HL-60 (cell line): Measurements from ENCODE around the gene C19orf53.

Experiments used
- DNase-seq, 2 experiments: peaks; one replicate each; pipeline ENCODE4 v3.0.0-alpha.2; 2010 to 2020; ENCODE audit warnings: low read depth in 1 of 2, low spot score in 1 of 2
- H3K27ac ChIP-seq: fragments of 250-450 bp; sonication (Bioruptor Pico); replicated peaks from 2 replicates; pipeline ENCODE4 v1.5.1; 2020; ENCODE audit warnings: mild to moderate bottlenecking, moderate library complexity
- H3K27me3 ChIP-seq: fragments of 250-450 bp; sonication (Bioruptor Pico); 2 replicates; pipeline ENCODE4 v1.5.1; 2021; ENCODE audit warnings: mild to moderate bottlenecking, moderate library complexity; ENCODE audit not compliant: insufficient read depth, poor library complexity, severe bottlenecking
- H3K4me3 ChIP-seq: replicated peaks from 2 replicates; pipeline ENCODE4 v1.5.1; 2011; ENCODE audit warnings: mild to moderate bottlenecking, control low read depth, low read length; ENCODE audit not compliant: insufficient read depth
- GABPA ChIP-seq: IDR thresholded peaks from 2 replicates; pipeline ENCODE4 v1.6.1; 2012; ENCODE audit warnings: low read depth
- POLR2AphosphoS5 ChIP-seq: IDR thresholded peaks from 2 replicates; pipeline ENCODE4 v1.6.1; 2012; ENCODE audit warnings: low read depth
- SPI1 ChIP-seq: IDR thresholded peaks from 2 replicates; pipeline ENCODE4 v1.6.1; 2012; ENCODE audit warnings: low read depth, mild to moderate bottlenecking, borderline replicate concordance
- TF ChIP-seq, protein P1 (sequence below): IDR thresholded peaks from 2 replicates; pipeline ENCODE4 v1.6.1; 2012; ENCODE audit warnings: low read depth; ENCODE audit not compliant: insufficient replicate concordance
- TF ChIP-seq, protein P2 (sequence below): IDR thresholded peaks from one replicate; pipeline ENCODE4 v1.5.1; 2011; ENCODE audit warnings: low read length, control low read depth, inconsistent platforms; ENCODE audit not compliant: insufficient read depth

C19orf53 gene

DNA sequence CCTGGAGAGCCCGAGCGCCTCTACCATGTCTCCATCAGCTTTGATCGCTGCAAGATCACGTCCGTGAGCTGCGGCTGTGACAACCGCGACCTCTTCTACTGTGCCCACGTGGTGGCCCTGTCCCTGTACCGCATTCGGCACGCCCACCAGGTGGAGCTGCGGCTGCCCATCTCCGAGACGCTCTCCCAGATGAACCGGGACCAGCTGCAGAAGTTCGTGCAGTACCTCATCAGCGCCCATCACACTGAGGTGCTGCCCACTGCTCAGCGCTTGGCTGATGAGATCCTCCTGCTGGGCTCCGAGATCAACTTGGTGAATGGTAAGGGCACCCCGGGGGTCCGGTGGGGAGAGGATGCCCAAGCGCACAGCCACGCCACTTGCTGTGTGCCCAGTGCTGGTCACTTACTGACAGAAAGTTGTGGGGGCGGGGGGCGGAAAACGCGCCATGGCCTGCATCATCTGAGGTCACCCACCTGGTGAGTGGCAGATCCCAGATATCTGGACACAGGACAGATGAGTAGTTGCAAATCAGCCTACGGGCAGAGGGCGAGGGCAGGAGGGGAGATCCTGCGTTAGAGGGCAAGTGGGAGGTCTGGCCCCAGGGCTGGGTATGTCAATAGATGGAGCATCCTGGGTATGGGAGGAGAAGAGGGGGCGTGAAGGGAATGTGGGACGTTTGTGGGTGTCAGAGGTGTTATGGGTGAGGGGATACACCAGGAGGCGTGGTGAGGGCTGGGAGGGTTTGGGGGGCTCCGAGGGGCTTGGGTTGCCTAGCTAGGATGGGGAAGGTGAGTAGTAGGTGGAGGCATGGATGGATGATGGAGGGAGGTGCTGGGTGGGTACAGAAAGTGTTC, 30.8 kb downstream of the C19orf53 start:
- no peak overlapping the region for H3K27ac ChIP-seq
- DNase-seq = peak in 1 of 2 experiments; percentile 18
- TF ChIP-seq POLR2AphosphoS5 = no peak
- TF ChIP-seq, protein P1, sequence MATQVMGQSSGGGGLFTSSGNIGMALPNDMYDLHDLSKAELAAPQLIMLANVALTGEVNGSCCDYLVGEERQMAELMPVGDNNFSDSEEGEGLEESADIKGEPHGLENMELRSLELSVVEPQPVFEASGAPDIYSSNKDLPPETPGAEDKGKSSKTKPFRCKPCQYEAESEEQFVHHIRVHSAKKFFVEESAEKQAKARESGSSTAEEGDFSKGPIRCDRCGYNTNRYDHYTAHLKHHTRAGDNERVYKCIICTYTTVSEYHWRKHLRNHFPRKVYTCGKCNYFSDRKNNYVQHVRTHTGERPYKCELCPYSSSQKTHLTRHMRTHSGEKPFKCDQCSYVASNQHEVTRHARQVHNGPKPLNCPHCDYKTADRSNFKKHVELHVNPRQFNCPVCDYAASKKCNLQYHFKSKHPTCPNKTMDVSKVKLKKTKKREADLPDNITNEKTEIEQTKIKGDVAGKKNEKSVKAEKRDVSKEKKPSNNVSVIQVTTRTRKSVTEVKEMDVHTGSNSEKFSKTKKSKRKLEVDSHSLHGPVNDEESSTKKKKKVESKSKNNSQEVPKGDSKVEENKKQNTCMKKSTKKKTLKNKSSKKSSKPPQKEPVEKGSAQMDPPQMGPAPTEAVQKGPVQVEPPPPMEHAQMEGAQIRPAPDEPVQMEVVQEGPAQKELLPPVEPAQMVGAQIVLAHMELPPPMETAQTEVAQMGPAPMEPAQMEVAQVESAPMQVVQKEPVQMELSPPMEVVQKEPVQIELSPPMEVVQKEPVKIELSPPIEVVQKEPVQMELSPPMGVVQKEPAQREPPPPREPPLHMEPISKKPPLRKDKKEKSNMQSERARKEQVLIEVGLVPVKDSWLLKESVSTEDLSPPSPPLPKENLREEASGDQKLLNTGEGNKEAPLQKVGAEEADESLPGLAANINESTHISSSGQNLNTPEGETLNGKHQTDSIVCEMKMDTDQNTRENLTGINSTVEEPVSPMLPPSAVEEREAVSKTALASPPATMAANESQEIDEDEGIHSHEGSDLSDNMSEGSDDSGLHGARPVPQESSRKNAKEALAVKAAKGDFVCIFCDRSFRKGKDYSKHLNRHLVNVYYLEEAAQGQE = no peak
- TF ChIP-seq GABPA = no peak
- TF ChIP-seq, protein P2, sequence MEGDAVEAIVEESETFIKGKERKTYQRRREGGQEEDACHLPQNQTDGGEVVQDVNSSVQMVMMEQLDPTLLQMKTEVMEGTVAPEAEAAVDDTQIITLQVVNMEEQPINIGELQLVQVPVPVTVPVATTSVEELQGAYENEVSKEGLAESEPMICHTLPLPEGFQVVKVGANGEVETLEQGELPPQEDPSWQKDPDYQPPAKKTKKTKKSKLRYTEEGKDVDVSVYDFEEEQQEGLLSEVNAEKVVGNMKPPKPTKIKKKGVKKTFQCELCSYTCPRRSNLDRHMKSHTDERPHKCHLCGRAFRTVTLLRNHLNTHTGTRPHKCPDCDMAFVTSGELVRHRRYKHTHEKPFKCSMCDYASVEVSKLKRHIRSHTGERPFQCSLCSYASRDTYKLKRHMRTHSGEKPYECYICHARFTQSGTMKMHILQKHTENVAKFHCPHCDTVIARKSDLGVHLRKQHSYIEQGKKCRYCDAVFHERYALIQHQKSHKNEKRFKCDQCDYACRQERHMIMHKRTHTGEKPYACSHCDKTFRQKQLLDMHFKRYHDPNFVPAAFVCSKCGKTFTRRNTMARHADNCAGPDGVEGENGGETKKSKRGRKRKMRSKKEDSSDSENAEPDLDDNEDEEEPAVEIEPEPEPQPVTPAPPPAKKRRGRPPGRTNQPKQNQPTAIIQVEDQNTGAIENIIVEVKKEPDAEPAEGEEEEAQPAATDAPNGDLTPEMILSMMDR = no peak
- TF ChIP-seq SPI1 = no peak
- H3K27me3 ChIP-seq = no peaks in the 10 kb centered on the region
- no peak overlapping the region for H3K4me3 ChIP-seq

DNA sequence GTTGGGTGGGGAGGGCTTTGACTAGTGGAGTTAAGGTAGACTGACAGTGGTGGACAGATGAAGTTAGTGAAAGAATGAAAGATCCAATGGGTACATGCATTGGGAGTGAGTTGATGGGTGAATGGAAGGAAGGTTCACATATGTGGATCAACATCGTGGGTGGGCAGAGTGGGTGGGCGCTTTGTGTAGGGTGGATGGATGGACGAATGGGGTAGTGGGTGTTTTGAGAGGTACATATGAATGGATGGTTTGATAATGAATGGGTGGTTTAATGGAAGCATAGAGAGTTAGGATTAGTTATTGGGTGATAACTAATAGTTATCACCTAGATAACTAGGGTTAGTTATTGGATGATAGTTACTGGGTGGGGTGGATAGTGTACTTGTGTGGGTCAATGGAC, 32.5 kb downstream of the C19orf53 start:
- Histone ChIP-seq H3K27ac (no peak overlapping the region), H3K4me3 (no peak overlapping the region), H3K27me3 (no peaks in the 10 kb centered on the region)
- TF ChIP-seq, protein P1 = no peak
- no peak for TF ChIP-seq GABPA
- TF ChIP-seq POLR2AphosphoS5 = no peak
- no peak for TF ChIP-seq SPI1
- TF ChIP-seq, protein P2 = no peak
- no peak for DNase-seq

DNA sequence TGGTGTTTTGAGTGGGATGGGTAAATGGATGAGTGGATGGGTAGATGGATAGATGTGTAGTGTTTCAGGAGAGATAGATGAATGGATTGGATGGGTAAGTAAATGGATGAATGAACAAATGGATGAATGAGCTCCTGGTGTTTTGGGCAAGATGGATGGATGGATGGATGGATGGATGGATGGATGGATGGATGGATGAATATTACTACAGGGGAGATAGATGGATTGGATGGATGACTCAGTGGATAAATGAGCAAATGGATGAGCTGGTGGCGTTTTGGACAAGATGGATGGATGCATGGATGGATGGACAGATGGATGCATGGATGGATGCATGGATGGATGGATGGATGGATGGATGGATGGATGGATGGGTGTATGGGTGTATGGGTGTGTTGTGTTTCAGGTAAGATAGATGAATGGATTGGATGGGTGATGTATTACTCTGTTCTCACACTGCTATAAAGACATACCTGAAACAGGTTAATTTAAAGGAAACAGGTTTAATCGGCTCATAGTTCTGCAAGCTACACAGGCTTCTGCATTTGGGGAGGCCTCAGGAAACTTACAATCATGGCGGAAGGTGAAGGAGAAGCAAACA, 33.3 kb downstream of the C19orf53 start:
- DNase-seq = no peak
- Histone ChIP-seq H3K27me3 (no peaks in the 10 kb centered on the region), H3K27ac (no peak overlapping the region), H3K4me3 (no peak overlapping the region)
- TF ChIP-seq, protein P1 = no peak
- TF ChIP-seq, protein P2 = no peak
- TF ChIP-seq POLR2AphosphoS5 = no peak
- no peak for TF ChIP-seq GABPA
- no peak for TF ChIP-seq SPI1
